ENCODE data around the gene UGT1A3. TPM values are rescaled to one million over a fixed set of nuclear protein-coding genes. Genes with fewer than 3 reads are reported as not detected.

Gene UGT1A3
- total RNA-seq, 2 experiments from 2014 or later, result not detected

DNA sequence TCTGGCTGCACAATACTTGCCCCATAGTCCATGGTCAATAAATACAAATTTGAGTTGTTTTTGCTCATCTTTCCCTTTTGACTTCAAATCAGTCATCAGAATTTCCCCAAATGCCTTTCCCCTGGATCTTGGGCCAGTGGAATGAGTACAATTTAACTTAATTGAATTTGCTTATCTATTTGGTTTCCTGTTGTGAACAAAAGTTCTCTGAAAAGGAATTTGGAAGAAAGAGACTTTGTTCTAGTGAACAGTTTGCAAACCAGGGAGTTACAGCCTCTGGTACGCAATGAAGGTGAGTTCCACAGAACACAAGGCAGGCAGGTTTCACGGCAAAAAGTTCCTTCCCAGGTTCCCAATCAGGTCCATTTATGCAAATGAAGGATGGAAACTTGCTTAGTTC, 30.0 kb downstream of the UGT1A3 start:
- CTCF ChIA-PET, result no interaction called here
- Mint-ChIP-seq H3K27me3 (peaks cover 16% of the 10 kb centered on the region), H3K9me3 (no peaks in the 10 kb centered on the region), H3K4me1 (ENCODE audit: low read depth) (no peaks in the 10 kb centered on the region), H3K36me3 (ENCODE audit: low read depth) (no peaks in the 10 kb centered on the region), H3K4me3 (no peak overlapping the region), H3K27ac (no peak overlapping the region)
- Histone ChIP-seq H3K9me3 (ENCODE audit: control insufficient read depth in 1 of 2, insufficient read depth in 1 of 2, low read length in 2 of 2) (peaks cover 0 to 7% of the 10 kb centered on the region in 2 experiments), H3K36me3 (ENCODE audit: insufficient read depth, low read length) (no peaks in the 10 kb centered on the region), H3K4me1 (ENCODE audit: insufficient read depth, low read length) (no peaks in the 10 kb centered on the region), H3K27ac (ENCODE audit: low read depth in 1 of 2, low read length in 2 of 2) (no peak overlapping the region), H3K4me3 (ENCODE audit: low read length) (no peak overlapping the region), H3K27me3 (ENCODE audit: control insufficient read depth in 1 of 2, insufficient read depth in 2 of 2, low read length in 2 of 2) (no peaks in the 10 kb centered on the region)
- no peak for ATAC-seq (ENCODE audit: poor library complexity)
- DNase-seq, result no peak
- intact Hi-C loops (cut with DNase I, micrococcal nuclease), result no loop called here
- TF ChIP-seq, protein P1, sequence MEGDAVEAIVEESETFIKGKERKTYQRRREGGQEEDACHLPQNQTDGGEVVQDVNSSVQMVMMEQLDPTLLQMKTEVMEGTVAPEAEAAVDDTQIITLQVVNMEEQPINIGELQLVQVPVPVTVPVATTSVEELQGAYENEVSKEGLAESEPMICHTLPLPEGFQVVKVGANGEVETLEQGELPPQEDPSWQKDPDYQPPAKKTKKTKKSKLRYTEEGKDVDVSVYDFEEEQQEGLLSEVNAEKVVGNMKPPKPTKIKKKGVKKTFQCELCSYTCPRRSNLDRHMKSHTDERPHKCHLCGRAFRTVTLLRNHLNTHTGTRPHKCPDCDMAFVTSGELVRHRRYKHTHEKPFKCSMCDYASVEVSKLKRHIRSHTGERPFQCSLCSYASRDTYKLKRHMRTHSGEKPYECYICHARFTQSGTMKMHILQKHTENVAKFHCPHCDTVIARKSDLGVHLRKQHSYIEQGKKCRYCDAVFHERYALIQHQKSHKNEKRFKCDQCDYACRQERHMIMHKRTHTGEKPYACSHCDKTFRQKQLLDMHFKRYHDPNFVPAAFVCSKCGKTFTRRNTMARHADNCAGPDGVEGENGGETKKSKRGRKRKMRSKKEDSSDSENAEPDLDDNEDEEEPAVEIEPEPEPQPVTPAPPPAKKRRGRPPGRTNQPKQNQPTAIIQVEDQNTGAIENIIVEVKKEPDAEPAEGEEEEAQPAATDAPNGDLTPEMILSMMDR (IDR thresholded peaks at IDR 0.05), result no peak
- POLR2A ChIA-PET, result no interaction called here

DNA sequence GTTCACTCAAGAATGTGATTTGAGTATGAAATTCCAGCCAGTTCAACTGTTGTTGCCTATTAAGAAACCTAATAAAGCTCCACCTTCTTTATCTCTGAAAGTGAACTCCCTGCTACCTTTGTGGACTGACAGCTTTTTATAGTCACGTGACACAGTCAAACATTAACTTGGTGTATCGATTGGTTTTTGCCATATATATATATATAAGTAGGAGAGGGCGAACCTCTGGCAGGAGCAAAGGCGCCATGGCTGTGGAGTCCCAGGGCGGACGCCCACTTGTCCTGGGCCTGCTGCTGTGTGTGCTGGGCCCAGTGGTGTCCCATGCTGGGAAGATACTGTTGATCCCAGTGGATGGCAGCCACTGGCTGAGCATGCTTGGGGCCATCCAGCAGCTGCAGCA, 31.2 kb downstream of the UGT1A3 start, which contains the start of gene UGT1A1:
Gene UGT1A1, plus strand, starts transcription at position 228 of the 400 bp plus-strand sequence. Its CDS starts 18 bp downstream, at position 246.
- POLR2A ChIA-PET, result no interaction called here
- H3K27me3 ChIP-seq (ENCODE audit: control insufficient read depth in 1 of 2, insufficient read depth in 2 of 2, low read length in 2 of 2), result no peaks in the 10 kb centered on the region
- no peak for DNase-seq
- no peaks in the 10 kb centered on the region for H3K36me3 ChIP-seq (ENCODE audit: insufficient read depth, low read length)
- H3K27ac ChIP-seq (ENCODE audit: low read depth in 1 of 2, low read length in 2 of 2), result no peak within 1 kb of the TSS
- H3K9me3 Mint-ChIP-seq, result no peaks in the 10 kb centered on the region
- no peaks in the 10 kb centered on the region for H3K4me1 Mint-ChIP-seq (ENCODE audit: low read depth)
- H3K36me3 Mint-ChIP-seq (ENCODE audit: low read depth), result no peaks in the 10 kb centered on the region
- H3K4me3 Mint-ChIP-seq, result no peak within 1 kb of the TSS
- H3K4me3 ChIP-seq (ENCODE audit: low read length), result no peak within 1 kb of the TSS
- H3K9me3 ChIP-seq (ENCODE audit: control insufficient read depth in 1 of 2, insufficient read depth in 1 of 2, low read length in 2 of 2), result peaks cover 0 to 4% of the 10 kb centered on the region in 2 experiments
- no peak within 1 kb of the TSS for H3K27ac Mint-ChIP-seq
- CTCF ChIA-PET, result no interaction called here
- H3K4me1 ChIP-seq (ENCODE audit: insufficient read depth, low read length), result no peaks in the 10 kb centered on the region
- H3K27me3 Mint-ChIP-seq, result peaks cover 20% of the 10 kb centered on the region
- ATAC-seq (ENCODE audit: poor library complexity), result no peak
- intact Hi-C loops (cut with DNase I, micrococcal nuclease), result no loop called here
- TF ChIP-seq, protein P1 (IDR thresholded peaks at IDR 0.05), result no peak

DNA sequence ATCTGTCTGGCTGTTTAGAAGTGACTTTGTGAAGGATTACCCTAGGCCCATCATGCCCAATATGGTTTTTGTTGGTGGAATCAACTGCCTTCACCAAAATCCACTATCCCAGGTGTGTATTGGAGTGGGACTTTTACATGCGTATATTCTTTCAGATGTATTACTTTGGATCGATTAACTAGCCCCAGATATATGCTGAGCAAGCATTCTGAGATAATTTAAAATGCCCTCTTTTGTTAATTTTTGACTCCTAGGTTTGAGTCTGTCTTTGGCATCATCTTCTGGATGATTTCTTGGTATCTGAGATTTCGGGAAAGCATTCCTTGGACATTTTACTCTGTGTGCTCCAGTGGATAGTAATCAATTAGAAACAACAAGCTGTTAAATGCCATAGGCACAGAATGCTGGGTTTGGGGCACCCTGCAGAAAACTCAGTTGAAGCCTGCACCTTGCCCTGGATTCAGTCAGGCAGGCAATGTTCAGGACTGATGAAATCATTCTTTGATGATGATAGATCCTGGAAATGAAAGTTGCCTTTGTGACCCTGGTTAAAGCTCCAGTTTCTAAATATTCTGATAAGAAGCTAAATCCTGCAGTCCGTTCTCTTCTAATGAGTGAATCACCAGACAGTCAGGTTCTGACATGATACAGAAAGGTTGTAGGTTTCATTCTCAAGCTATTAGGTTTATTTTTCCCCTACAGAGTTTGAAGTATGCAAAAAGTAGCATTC, 32.4 kb downstream of the UGT1A3 start:
- no peaks in the 10 kb centered on the region for H3K27me3 ChIP-seq (ENCODE audit: control insufficient read depth in 1 of 2, insufficient read depth in 2 of 2, low read length in 2 of 2)
- ChIA-PET POLR2A (no interaction called here), CTCF (no interaction called here)
- ATAC-seq (ENCODE audit: poor library complexity), result no peak
- Mint-ChIP-seq H3K4me3 (no peak overlapping the region), H3K9me3 (no peaks in the 10 kb centered on the region), H3K4me1 (ENCODE audit: low read depth) (no peaks in the 10 kb centered on the region), H3K36me3 (ENCODE audit: low read depth) (no peaks in the 10 kb centered on the region), H3K27ac (no peak overlapping the region), H3K27me3 (peaks cover 25% of the 10 kb centered on the region)
- intact Hi-C loops (cut with DNase I, micrococcal nuclease), result no loop called here
- H3K4me1 ChIP-seq (ENCODE audit: insufficient read depth, low read length), result no peaks in the 10 kb centered on the region
- no peak overlapping the region for H3K27ac ChIP-seq (ENCODE audit: low read depth in 1 of 2, low read length in 2 of 2)
- H3K9me3 ChIP-seq (ENCODE audit: control insufficient read depth in 1 of 2, insufficient read depth in 1 of 2, low read length in 2 of 2), result peaks cover 0 to 3% of the 10 kb centered on the region in 2 experiments
- no peak for DNase-seq
- no peaks in the 10 kb centered on the region for H3K36me3 ChIP-seq (ENCODE audit: insufficient read depth, low read length)
- TF ChIP-seq, protein P1 (IDR thresholded peaks at IDR 0.05), result no peak
- no peak overlapping the region for H3K4me3 ChIP-seq (ENCODE audit: low read length)
